ENCODE data around the gene HK3.

The HK3 gene

DNA sequence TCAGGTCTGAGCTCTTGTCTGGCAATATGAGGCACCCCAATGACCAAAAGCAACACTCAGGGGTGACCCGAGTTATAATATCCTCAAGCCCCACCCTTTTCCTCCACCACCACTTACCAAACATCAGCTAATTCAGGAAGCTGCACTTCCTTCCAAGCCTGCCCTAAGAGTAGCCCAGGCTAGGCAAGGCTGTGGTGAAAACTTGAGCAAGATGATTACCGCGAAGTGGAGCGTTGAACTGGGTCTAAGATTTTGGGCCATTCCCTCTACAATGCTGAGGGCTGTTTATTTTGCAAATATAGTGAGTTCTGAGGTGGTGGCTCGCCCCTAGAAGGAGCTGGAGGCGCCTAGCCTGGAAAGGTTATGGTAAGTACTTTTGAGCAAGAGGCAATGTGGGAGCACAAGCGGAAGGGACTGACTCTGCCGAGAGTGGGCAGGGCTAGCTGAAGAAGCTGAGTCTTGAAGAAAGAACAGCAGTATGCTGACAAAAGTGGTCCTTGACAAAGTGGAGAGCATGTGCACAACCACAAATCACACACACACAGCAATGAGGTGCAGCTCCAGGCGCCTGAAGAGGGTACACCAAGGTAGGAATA is at the start of gene HK3:
Gene HK3 (minus strand): TSS at position 51 of the 596 bp plus-strand sequence. CDS start 3,187 bp downstream, outside the sequence.
- no peak for ATAC-seq (replicated peaks; ENCODE audit: extremely low read depth, poor library complexity, severe bottlenecking)
- H3K9me3 Mint-ChIP-seq: no peaks in the 10 kb centered on the region

DNA sequence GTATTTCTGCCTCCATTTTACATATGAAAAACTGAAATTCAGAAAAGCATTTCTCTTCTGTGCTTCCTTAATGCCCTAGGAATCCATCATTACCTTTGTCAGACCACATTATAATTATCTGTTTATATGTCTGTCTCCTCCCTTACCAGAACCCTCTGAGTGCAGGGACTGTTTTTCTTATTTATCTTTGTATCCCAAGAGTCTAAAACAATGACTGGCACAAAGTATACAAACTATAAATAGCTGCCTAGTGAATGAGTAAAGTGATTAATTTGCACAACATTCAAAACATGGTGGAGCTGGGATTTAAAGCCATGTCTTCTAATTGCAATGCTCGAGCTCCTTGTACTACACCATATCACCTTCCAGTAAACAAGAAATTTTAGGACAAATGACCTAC is 49.3 kb upstream of the HK3 start:
- Mint-ChIP-seq H3K9me3 (no peaks in the 10 kb centered on the region), H3K4me3 (no peak overlapping the region), H3K36me3 (ENCODE audit: insufficient read depth) (peaks cover 49% of the 10 kb centered on the region), H3K4me1 (peaks cover 7% of the 10 kb centered on the region), H3K27me3 (no peaks in the 10 kb centered on the region), H3K27ac (ENCODE audit: low read depth) (no peak overlapping the region)
- ATAC-seq (replicated peaks; ENCODE audit: extremely low read depth, poor library complexity, severe bottlenecking): no peak
- DNase-seq (ENCODE audit: low spot score in 2 of 2): no peak

More for the DNA sequence above, at the start of gene HK3:
- Mint-ChIP-seq H3K27me3 (peaks cover 18% of the 10 kb centered on the region), H3K4me1 (peaks cover 15% of the 10 kb centered on the region), H3K27ac (ENCODE audit: low read depth) (no peak within 1 kb of the TSS), H3K36me3 (ENCODE audit: insufficient read depth) (peaks cover 10% of the 10 kb centered on the region), H3K4me3 (no peak within 1 kb of the TSS)
- no peak for DNase-seq (ENCODE audit: low spot score in 2 of 2)

DNA sequence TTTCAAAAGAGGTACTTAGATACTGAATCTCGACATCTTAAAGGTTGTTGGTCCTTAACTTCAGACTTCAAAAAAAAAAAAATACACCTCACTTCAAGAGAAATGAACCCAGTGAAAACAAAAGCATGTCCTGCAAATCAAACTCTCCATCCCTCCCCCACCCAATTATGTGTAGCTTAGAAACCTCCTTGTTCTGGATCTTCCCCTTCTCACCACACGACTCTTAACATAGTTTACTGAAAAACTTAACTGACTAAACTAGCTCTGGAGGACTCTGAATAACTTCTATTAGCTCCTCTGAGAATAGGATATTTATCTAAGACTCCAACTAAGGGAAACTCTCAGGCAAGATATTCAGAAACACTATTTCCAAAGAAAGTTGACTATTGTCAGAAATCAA is 48.7 kb upstream of the HK3 start:
- H3K9me3 Mint-ChIP-seq: no peaks in the 10 kb centered on the region
- ATAC-seq (replicated peaks; ENCODE audit: extremely low read depth, poor library complexity, severe bottlenecking): no peak

GRCh38 chr5:176944268-176944667 is 45.1 kb upstream of the HK3 start:
- no peaks in the 10 kb centered on the region for H3K27me3 Mint-ChIP-seq
- H3K4me3 Mint-ChIP-seq: no peak overlapping the region
- peaks cover 11% of the 10 kb centered on the region for H3K4me1 Mint-ChIP-seq
- DNase-seq (ENCODE audit: low spot score in 2 of 2) (no peak), ATAC-seq (replicated peaks; ENCODE audit: extremely low read depth, poor library complexity, severe bottlenecking) (no peak)
- no peak overlapping the region for H3K27ac Mint-ChIP-seq (ENCODE audit: low read depth)
- peaks cover 59% of the 10 kb centered on the region for H3K36me3 Mint-ChIP-seq (ENCODE audit: insufficient read depth)
- no peaks in the 10 kb centered on the region for H3K9me3 Mint-ChIP-seq

More for the DNA sequence above, 48.7 kb upstream of the HK3 start:
- Mint-ChIP-seq H3K36me3 (ENCODE audit: insufficient read depth) (peaks cover 54% of the 10 kb centered on the region), H3K27me3 (no peaks in the 10 kb centered on the region), H3K4me3 (no peak overlapping the region), H3K27ac (ENCODE audit: low read depth) (no peak overlapping the region), H3K4me1 (peaks cover 11% of the 10 kb centered on the region)
- DNase-seq (ENCODE audit: low spot score in 2 of 2): no peak

DNA sequence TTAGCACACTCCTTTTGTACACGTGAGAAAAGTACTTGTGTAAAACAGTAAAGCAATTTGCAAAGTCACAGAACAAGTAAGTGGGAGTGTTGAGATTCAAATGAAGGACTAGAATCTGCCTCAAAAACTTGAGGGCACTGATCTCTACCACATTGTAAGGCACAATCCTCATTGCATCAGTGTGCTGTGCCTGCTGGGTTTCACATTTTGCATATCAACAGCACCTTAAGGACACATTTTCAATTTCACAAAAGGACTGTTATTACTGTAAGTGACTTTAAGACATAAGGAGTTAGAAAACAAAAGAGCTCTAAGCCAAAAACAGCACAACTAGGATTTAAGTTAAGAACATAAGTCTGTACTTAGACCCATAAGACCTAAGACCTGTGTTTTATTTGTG is 44.7 kb upstream of the HK3 start:
- Mint-ChIP-seq H3K27ac (ENCODE audit: low read depth) (no peak overlapping the region), H3K27me3 (no peaks in the 10 kb centered on the region), H3K4me1 (peaks cover 11% of the 10 kb centered on the region), H3K9me3 (no peaks in the 10 kb centered on the region), H3K36me3 (ENCODE audit: insufficient read depth) (peaks cover 58% of the 10 kb centered on the region), H3K4me3 (no peak overlapping the region)
- ATAC-seq (replicated peaks; ENCODE audit: extremely low read depth, poor library complexity, severe bottlenecking) (no peak), DNase-seq (ENCODE audit: low spot score in 2 of 2) (no peak)

DNA sequence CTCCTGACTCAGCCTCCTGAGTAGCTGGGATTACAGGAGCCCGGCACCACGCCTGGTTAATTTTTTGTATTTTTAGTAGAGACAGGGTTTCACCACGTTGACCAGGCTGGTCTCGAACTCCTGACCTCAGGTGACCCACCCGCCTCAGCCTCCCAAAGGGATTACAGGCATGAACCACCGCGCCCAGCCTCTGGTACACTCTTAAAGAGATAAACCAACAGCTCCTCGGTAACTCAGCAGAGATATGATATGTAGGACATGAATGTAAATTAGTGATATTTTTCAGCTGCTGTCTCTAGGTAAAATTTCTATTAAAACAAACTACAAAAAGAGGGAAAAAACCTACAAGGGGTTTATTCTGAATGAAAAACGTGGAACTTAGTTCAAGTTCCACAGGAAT is 42.8 kb upstream of the HK3 start:
- no peaks in the 10 kb centered on the region for H3K9me3 Mint-ChIP-seq
- ATAC-seq (replicated peaks; ENCODE audit: extremely low read depth, poor library complexity, severe bottlenecking) (no peak), DNase-seq (ENCODE audit: low spot score in 2 of 2) (no peak)
- no peaks in the 10 kb centered on the region for H3K27me3 Mint-ChIP-seq
- H3K4me1 Mint-ChIP-seq: peaks cover 11% of the 10 kb centered on the region
- peaks cover 52% of the 10 kb centered on the region for H3K36me3 Mint-ChIP-seq (ENCODE audit: insufficient read depth)
- H3K27ac Mint-ChIP-seq (ENCODE audit: low read depth): no peak overlapping the region
- H3K4me3 Mint-ChIP-seq: no peak overlapping the region

- Mint-ChIP-seq H3K36me3 (ENCODE audit: insufficient read depth) (peaks cover 36% of the 10 kb centered on the region), H3K27me3 (no peaks in the 10 kb centered on the region), H3K4me1 (peaks cover 23% of the 10 kb centered on the region), H3K9me3 (no peaks in the 10 kb centered on the region), H3K27ac (ENCODE audit: low read depth) (no peak overlapping the region), H3K4me3 (no peak overlapping the region)
- DNase-seq (ENCODE audit: low spot score in 2 of 2) (no peak), ATAC-seq (replicated peaks; ENCODE audit: extremely low read depth, poor library complexity, severe bottlenecking) (no peak)
Measured at GRCh38 chr5:176938472-176938871, 39.3 kb upstream of the HK3 start.

- no peaks in the 10 kb centered on the region for H3K27me3 Mint-ChIP-seq
- peaks cover 24% of the 10 kb centered on the region for H3K36me3 Mint-ChIP-seq (ENCODE audit: insufficient read depth)
- no peak for ATAC-seq (replicated peaks; ENCODE audit: extremely low read depth, poor library complexity, severe bottlenecking)
- no peaks in the 10 kb centered on the region for H3K9me3 Mint-ChIP-seq
- peak overlapping the region; percentile 49 for H3K27ac Mint-ChIP-seq (ENCODE audit: low read depth)
- H3K4me3 Mint-ChIP-seq: no peak overlapping the region
- no peak for DNase-seq (ENCODE audit: low spot score in 2 of 2)
- peaks cover 28% of the 10 kb centered on the region for H3K4me1 Mint-ChIP-seq
Measured at GRCh38 chr5:176935017-176935416, 35.9 kb upstream of the HK3 start.

GRCh38 chr5:176934309-176934930 is 35.3 kb upstream of the HK3 start:
- H3K36me3 Mint-ChIP-seq (ENCODE audit: insufficient read depth): peaks cover 19% of the 10 kb centered on the region
- no peaks in the 10 kb centered on the region for H3K27me3 Mint-ChIP-seq

GRCh38 chr5:176929654-176930053 is 30.5 kb upstream of the HK3 start:
- Mint-ChIP-seq H3K27me3 (no peaks in the 10 kb centered on the region), H3K4me1 (peaks cover 23% of the 10 kb centered on the region), H3K9me3 (no peaks in the 10 kb centered on the region), H3K36me3 (ENCODE audit: insufficient read depth) (peaks cover 16% of the 10 kb centered on the region), H3K4me3 (no peak overlapping the region), H3K27ac (ENCODE audit: low read depth) (no peak overlapping the region)
- ATAC-seq (replicated peaks; ENCODE audit: extremely low read depth, poor library complexity, severe bottlenecking) (no peak), DNase-seq (ENCODE audit: low spot score in 2 of 2) (no peak)

More at GRCh38 chr5:176934309-176934930, 35.3 kb upstream of the HK3 start:
- H3K4me1 Mint-ChIP-seq: peaks cover 34% of the 10 kb centered on the region
- no peak for DNase-seq (ENCODE audit: low spot score in 2 of 2)
- peak; percentile 56 for ATAC-seq (replicated peaks; ENCODE audit: extremely low read depth, poor library complexity, severe bottlenecking)
- H3K27ac Mint-ChIP-seq (ENCODE audit: low read depth): no peak overlapping the region
- H3K4me3 Mint-ChIP-seq: no peak overlapping the region
- H3K9me3 Mint-ChIP-seq: no peaks in the 10 kb centered on the region

GRCh38 chr5:176927562-176927961 is 28.4 kb upstream of the HK3 start:
- Mint-ChIP-seq H3K4me1 (peaks cover 23% of the 10 kb centered on the region), H3K27ac (ENCODE audit: low read depth) (no peak overlapping the region)

DNA sequence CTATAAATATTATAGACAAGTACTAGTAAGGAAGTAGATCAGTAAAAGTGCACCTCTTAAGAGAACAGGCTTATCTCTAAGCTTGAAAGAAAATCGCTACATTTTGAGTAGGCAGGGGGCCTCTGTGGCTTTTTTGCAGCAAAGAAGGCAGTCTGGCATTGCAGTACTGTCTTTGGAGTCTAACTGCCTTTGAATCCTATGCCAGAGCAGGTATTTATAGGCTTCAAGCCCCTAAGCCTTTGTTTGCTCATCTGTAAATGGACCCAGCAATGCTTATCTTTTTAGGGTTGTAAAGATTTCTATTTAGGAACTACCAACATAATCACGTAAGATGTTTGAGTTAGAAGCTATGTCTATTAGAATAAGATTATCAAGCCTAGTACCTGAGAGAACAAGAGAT is 23.7 kb upstream of the HK3 start:
- H3K27me3 Mint-ChIP-seq: no peaks in the 10 kb centered on the region

More at GRCh38 chr5:176927562-176927961, 28.4 kb upstream of the HK3 start:
- DNase-seq (ENCODE audit: low spot score in 2 of 2): no peak
- Mint-ChIP-seq H3K9me3 (no peaks in the 10 kb centered on the region), H3K36me3 (ENCODE audit: insufficient read depth) (peaks cover 18% of the 10 kb centered on the region), H3K4me3 (no peak overlapping the region), H3K27me3 (no peaks in the 10 kb centered on the region)
- no peak for ATAC-seq (replicated peaks; ENCODE audit: extremely low read depth, poor library complexity, severe bottlenecking)

GRCh38 chr5:176921714-176922113 is 22.6 kb upstream of the HK3 start:
- ATAC-seq (replicated peaks; ENCODE audit: extremely low read depth, poor library complexity, severe bottlenecking) (no peak), DNase-seq (ENCODE audit: low spot score in 2 of 2) (no peak)
- Mint-ChIP-seq H3K9me3 (no peaks in the 10 kb centered on the region), H3K4me1 (peaks cover 19% of the 10 kb centered on the region), H3K36me3 (ENCODE audit: insufficient read depth) (peaks cover 9% of the 10 kb centered on the region), H3K27ac (ENCODE audit: low read depth) (no peak overlapping the region), H3K4me3 (no peak overlapping the region), H3K27me3 (no peaks in the 10 kb centered on the region)

More for the DNA sequence above, 23.7 kb upstream of the HK3 start:
- H3K36me3 Mint-ChIP-seq (ENCODE audit: insufficient read depth): peaks cover 10% of the 10 kb centered on the region
- H3K4me1 Mint-ChIP-seq: peaks cover 19% of the 10 kb centered on the region
- DNase-seq (ENCODE audit: low spot score in 2 of 2) (no peak), ATAC-seq (replicated peaks; ENCODE audit: extremely low read depth, poor library complexity, severe bottlenecking) (no peak)
- H3K4me3 Mint-ChIP-seq: no peak overlapping the region
- no peak overlapping the region for H3K27ac Mint-ChIP-seq (ENCODE audit: low read depth)
- no peaks in the 10 kb centered on the region for H3K9me3 Mint-ChIP-seq
